ENCODE measurements around the gene DNAJA4.

The DNAJA4 gene

GRCh38 chr15:78284758-78285157 is 20.4 kb downstream of the DNAJA4 start:
- TF ChIP-seq GATA3 (IDR thresholded peaks at IDR 0.05; ENCODE audit: low read depth, low read length) (no peak), GATA2 (IDR thresholded peaks at IDR 0.05; ENCODE audit: low read depth, low read length) (no peak)

- TF ChIP-seq GATA2 (IDR thresholded peaks at IDR 0.05; ENCODE audit: low read depth, low read length) (no peak), GATA3 (IDR thresholded peaks at IDR 0.05; ENCODE audit: low read depth, low read length) (no peak)
Observed at GRCh38 chr15:78290222-78290621, 25.9 kb downstream of the DNAJA4 start.

- TF ChIP-seq GATA3 (IDR thresholded peaks at IDR 0.05; ENCODE audit: low read depth, low read length) (no peak), GATA2 (IDR thresholded peaks at IDR 0.05; ENCODE audit: low read depth, low read length) (no peak)
Observed at GRCh38 chr15:78291052-78291451, 26.7 kb downstream of the DNAJA4 start.

- TF ChIP-seq GATA2 (IDR thresholded peaks at IDR 0.05; ENCODE audit: low read depth, low read length) (no peak), GATA3 (IDR thresholded peaks at IDR 0.05; ENCODE audit: low read depth, low read length) (no peak)
Observed at GRCh38 chr15:78291698-78292097, 27.3 kb downstream of the DNAJA4 start.

- TF ChIP-seq GATA3 (IDR thresholded peaks at IDR 0.05; ENCODE audit: low read depth, low read length) = no peak
- TF ChIP-seq GATA2 (IDR thresholded peaks at IDR 0.05; ENCODE audit: low read depth, low read length) = no peak
Observed at GRCh38 chr15:78292219-78292618, 27.9 kb downstream of the DNAJA4 start.

- no peak for TF ChIP-seq GATA3 (IDR thresholded peaks at IDR 0.05; ENCODE audit: low read depth, low read length)
Observed at GRCh38 chr15:78299101-78299930, 35.0 kb downstream of the DNAJA4 start, which contains the start of gene SKIC8. TSS of gene SKIC8 (minus strand) at chr15:78299609. CDS start at chr15:78295686, 3,923 bp downstream.

GRCh38 chr15:78301326-78301725 is 37.0 kb downstream of the DNAJA4 start:
- TF ChIP-seq GATA3 (IDR thresholded peaks at IDR 0.05; ENCODE audit: low read depth, low read length) (no peak), GATA2 (IDR thresholded peaks at IDR 0.05; ENCODE audit: low read depth, low read length) (no peak)

GRCh38 chr15:78301828-78302227 is 37.5 kb downstream of the DNAJA4 start:
- TF ChIP-seq GATA2 (IDR thresholded peaks at IDR 0.05; ENCODE audit: low read depth, low read length) = no peak
- TF ChIP-seq GATA3 (IDR thresholded peaks at IDR 0.05; ENCODE audit: low read depth, low read length) = no peak

- TF ChIP-seq GATA3 (IDR thresholded peaks at IDR 0.05; ENCODE audit: low read depth, low read length) (no peak), GATA2 (IDR thresholded peaks at IDR 0.05; ENCODE audit: low read depth, low read length) (no peak)
Observed at GRCh38 chr15:78302579-78303312, 38.4 kb downstream of the DNAJA4 start.

- TF ChIP-seq GATA2 (IDR thresholded peaks at IDR 0.05; ENCODE audit: low read depth, low read length) (no peak), GATA3 (IDR thresholded peaks at IDR 0.05; ENCODE audit: low read depth, low read length) (no peak)
Observed at GRCh38 chr15:78304216-78305066, 40.1 kb downstream of the DNAJA4 start.

- TF ChIP-seq GATA2 (IDR thresholded peaks at IDR 0.05; ENCODE audit: low read depth, low read length) (no peak), GATA3 (IDR thresholded peaks at IDR 0.05; ENCODE audit: low read depth, low read length) (no peak)
Observed at GRCh38 chr15:78306176-78306774, 41.9 kb downstream of the DNAJA4 start.

GRCh38 chr15:78307976-78308375 is 43.6 kb downstream of the DNAJA4 start:
- TF ChIP-seq GATA3 (IDR thresholded peaks at IDR 0.05; ENCODE audit: low read depth, low read length) (no peak), GATA2 (IDR thresholded peaks at IDR 0.05; ENCODE audit: low read depth, low read length) (no peak)

- TF ChIP-seq GATA3 (IDR thresholded peaks at IDR 0.05; ENCODE audit: low read depth, low read length) (no peak), GATA2 (IDR thresholded peaks at IDR 0.05; ENCODE audit: low read depth, low read length) (no peak)
Observed at GRCh38 chr15:78308422-78309032, 44.2 kb downstream of the DNAJA4 start.
